ENCODE results near the gene FLT1.

The FLT1 gene

DNA sequence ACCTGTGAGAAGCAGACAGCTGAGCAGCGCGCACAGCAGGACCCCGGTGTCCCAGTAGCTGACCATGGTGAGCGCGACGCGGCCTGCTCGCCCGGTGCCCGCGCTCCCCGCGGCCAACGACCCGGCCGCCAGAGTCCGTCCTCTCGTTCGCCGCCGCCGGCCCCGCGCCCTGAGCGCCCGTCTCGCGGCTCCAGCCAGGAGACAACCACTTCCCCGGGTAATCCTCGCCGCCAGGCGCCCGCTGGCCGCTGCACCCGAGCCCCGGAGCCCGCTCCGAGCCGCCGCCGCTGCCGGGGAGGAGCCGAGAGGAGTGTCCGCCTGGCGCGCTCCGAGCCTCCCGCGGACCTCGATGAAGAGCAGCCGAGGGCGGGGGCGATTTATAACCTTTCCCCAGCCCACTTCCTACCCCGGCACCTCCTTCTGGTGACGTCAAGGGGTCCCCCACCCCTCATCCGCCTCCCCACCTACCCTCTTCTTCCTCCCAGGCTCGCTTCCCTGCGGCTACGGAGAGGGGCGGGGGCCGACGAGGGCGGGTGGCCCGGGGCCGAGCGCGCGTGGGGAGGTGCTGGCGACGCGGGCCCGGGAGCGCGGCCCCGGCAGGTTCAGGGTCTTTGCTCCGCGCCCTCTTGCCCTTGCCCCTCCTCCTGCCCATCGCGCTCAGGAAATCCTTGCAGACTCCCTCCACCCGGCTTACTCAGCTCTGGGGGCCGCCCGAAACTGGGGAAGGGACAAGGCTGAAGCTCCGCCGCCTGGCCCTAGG, at the start of gene FLT1:
TSS of gene FLT1 (minus strand) at position 351 of the 760 bp plus-strand sequence. CDS start at position 66, 285 bp downstream.
- FAIRE-seq (no peak), DNase-seq (ENCODE audit: insufficient read length, low spot score) (no peak)
- peak; percentile 54 for TF ChIP-seq POLR2A (IDR thresholded peaks at IDR 0.05; ENCODE audit: low read depth, low read length)

- FAIRE-seq: no peak
- DNase-seq (ENCODE audit: insufficient read length, low spot score): no peak
- no peak for TF ChIP-seq POLR2A (IDR thresholded peaks at IDR 0.05; ENCODE audit: low read depth, low read length)
These were observed 49.1 kb upstream of the FLT1 start for GRCh38 chr13:28544026-28544425.

GRCh38 chr13:28542804-28543203, 47.9 kb upstream of the FLT1 start:
- DNase-seq (ENCODE audit: insufficient read length, low spot score) (no peak), FAIRE-seq (no peak)
- TF ChIP-seq POLR2A (IDR thresholded peaks at IDR 0.05; ENCODE audit: low read depth, low read length): no peak

GRCh38 chr13:28541966-28542365, 47.0 kb upstream of the FLT1 start:
- DNase-seq (ENCODE audit: insufficient read length, low spot score) (no peak), FAIRE-seq (no peak)
- no peak for TF ChIP-seq POLR2A (IDR thresholded peaks at IDR 0.05; ENCODE audit: low read depth, low read length)

- FAIRE-seq: no peak
These were observed 45.7 kb upstream of the FLT1 start for GRCh38 chr13:28540612-28541011.

DNA sequence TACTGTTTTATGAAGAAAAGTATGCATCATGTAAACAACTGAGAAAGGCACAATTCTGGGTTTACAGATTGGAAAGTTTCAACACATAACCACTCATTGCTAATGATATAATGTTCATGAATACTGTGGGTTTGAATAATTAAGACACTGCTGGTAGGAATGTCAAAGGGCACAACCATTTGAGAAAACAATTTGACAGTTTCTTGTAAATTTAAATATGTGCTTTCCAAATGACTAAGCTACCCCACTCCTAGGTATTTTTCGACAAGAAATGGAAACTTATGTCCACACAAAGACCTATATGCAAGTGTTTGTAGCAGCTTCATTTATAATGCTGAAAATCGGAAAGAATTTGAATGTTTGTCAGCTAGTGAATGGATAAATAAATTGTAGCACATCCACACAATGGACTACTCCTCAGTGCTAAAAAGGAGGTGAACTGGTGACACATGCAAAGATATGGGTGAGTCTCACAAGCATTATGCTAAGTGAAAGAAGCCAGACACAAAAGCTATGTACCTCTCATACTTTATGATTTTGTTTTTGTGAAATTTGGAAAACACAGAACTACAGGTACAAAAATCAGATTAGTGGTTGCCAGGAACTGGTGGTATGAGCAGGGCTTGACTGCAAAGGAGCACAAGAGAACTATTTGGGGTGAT, 44.8 kb upstream of the FLT1 start:
- TF ChIP-seq POLR2A (IDR thresholded peaks at IDR 0.05; ENCODE audit: low read depth, low read length): no peak
- DNase-seq (ENCODE audit: insufficient read length, low spot score) (no peak), FAIRE-seq (no peak)

More at GRCh38 chr13:28540612-28541011, 45.7 kb upstream of the FLT1 start:
- no peak for DNase-seq (ENCODE audit: insufficient read length, low spot score)
- TF ChIP-seq POLR2A (IDR thresholded peaks at IDR 0.05; ENCODE audit: low read depth, low read length): no peak

- FAIRE-seq: no peak
- no peak for DNase-seq (ENCODE audit: insufficient read length, low spot score)
- TF ChIP-seq POLR2A (IDR thresholded peaks at IDR 0.05; ENCODE audit: low read depth, low read length): no peak
These were observed 44.0 kb upstream of the FLT1 start for GRCh38 chr13:28538932-28539331.

DNA sequence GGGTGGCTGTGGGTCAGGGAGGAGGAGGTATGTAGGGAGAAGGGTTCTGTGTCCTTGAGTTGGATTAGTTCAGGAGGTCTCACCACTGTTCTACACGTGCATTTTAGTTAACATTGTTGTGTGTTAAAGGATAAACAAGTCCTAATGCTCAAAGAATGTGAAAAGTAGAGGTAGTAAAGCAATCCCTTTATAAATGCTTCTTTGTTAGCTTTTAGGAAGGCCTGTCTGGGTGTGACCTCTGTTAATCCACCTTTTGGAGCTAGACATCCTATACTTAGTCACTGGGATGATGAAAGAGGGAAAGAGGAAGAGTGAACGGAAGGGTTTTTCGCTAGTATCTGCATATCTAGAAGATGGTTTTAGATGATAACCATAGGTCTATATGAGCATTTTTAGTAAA, 42.2 kb upstream of the FLT1 start:
- DNase-seq (ENCODE audit: insufficient read length, low spot score) (no peak), FAIRE-seq (no peak)

GRCh38 chr13:28536371-28536770, 41.4 kb upstream of the FLT1 start:
- no peak for DNase-seq (ENCODE audit: insufficient read length, low spot score)
- no peak for FAIRE-seq
- no peak for TF ChIP-seq POLR2A (IDR thresholded peaks at IDR 0.05; ENCODE audit: low read depth, low read length)

More for the DNA sequence above, 42.2 kb upstream of the FLT1 start:
- no peak for TF ChIP-seq POLR2A (IDR thresholded peaks at IDR 0.05; ENCODE audit: low read depth, low read length)

- no peak for DNase-seq (ENCODE audit: insufficient read length, low spot score)
- TF ChIP-seq POLR2A (IDR thresholded peaks at IDR 0.05; ENCODE audit: low read depth, low read length): no peak
- FAIRE-seq: no peak
These were observed 40.8 kb upstream of the FLT1 start for GRCh38 chr13:28535734-28536133.

DNA sequence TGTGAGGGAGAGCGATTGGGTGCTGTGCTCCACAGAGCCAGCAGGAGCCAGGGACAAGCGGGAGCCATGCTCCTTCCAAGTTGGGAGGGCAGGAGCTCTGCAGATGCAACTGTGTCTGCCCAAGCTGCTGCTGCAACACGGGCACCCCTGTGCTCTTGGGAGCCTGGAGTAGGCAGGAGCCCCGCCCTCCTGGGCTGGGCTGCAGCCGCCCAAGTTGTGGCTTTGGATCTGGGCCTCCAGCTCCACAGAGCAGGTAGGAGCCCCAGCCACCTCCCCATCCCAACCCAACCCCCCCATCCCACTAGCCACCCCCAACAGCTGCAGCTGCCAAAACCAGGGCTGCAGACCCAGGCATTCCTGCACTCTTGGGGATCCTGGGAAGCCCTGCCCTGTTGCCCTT, 39.9 kb upstream of the FLT1 start:
- DNase-seq (ENCODE audit: insufficient read length, low spot score) (no peak), FAIRE-seq (no peak)

GRCh38 chr13:28534210-28534609, 39.3 kb upstream of the FLT1 start:
- TF ChIP-seq POLR2A (IDR thresholded peaks at IDR 0.05; ENCODE audit: low read depth, low read length): no peak
- FAIRE-seq (no peak), DNase-seq (ENCODE audit: insufficient read length, low spot score) (no peak)

More for the DNA sequence above, 39.9 kb upstream of the FLT1 start:
- TF ChIP-seq POLR2A (IDR thresholded peaks at IDR 0.05; ENCODE audit: low read depth, low read length): no peak

- no peak for DNase-seq (ENCODE audit: insufficient read length, low spot score)
- no peak for TF ChIP-seq POLR2A (IDR thresholded peaks at IDR 0.05; ENCODE audit: low read depth, low read length)
- FAIRE-seq: no peak
These were observed 38.7 kb upstream of the FLT1 start for GRCh38 chr13:28533441-28534166.

GRCh38 chr13:28533125-28533436, 38.2 kb upstream of the FLT1 start:
- FAIRE-seq (no peak), DNase-seq (ENCODE audit: insufficient read length, low spot score) (no peak)
- TF ChIP-seq POLR2A (IDR thresholded peaks at IDR 0.05; ENCODE audit: low read depth, low read length): no peak

All from H54 (cell line).